ENCODE measurements around the gene OR56A5. TPM values are rescaled to one million over a fixed set of nuclear protein-coding genes. Genes with fewer than 3 reads are reported as not detected.

The OR56A5 gene
- not detected in 2 replicates for total RNA-seq (2021)
- long read RNA-seq = 0 reads

- Histone ChIP-seq H2AFZ (ENCODE audit: low read length) (no peak within 1 kb of the TSS), H2BK12ac (ENCODE audit: insufficient read length, low read depth, low read length) (no peak within 1 kb of the TSS), H3K56ac (ENCODE audit: insufficient read length, low read depth, low read length) (no peak within 1 kb of the TSS), H3K27me3 (ENCODE audit: insufficient read depth, low read length) (no peaks in the 10 kb centered on the region), H3K27ac (ENCODE audit: insufficient read length, low read depth, low read length) (no peak within 1 kb of the TSS), H3K4me2 (ENCODE audit: insufficient read depth, insufficient read length, low read length) (no peak within 1 kb of the TSS), H4K5ac (ENCODE audit: insufficient read length, low read depth, low read length) (no peak within 1 kb of the TSS), H2BK120ac (ENCODE audit: low read depth, low read length, poor library complexity, severe bottlenecking) (no peak within 1 kb of the TSS), H2BK15ac (ENCODE audit: low read depth, low read length) (no peak within 1 kb of the TSS), H3K79me2 (ENCODE audit: insufficient read depth, low read length) (no peaks in the 10 kb centered on the region), H2BK20ac (ENCODE audit: low read depth, low read length, poor library complexity, severe bottlenecking) (no peak within 1 kb of the TSS), H4K8ac (replicated peaks; ENCODE audit: insufficient read length, low read depth, low read length) (no peak within 1 kb of the TSS), H3K4me1 (ENCODE audit: insufficient read depth, low read length) (no peaks in the 10 kb centered on the region), H4K91ac (ENCODE audit: insufficient read length, low read depth, low read length) (no peak within 1 kb of the TSS), H3T11ph (ENCODE audit: low read length) (no peak within 1 kb of the TSS), H3K9ac (ENCODE audit: extremely low read depth, insufficient read length, low read length) (no peak within 1 kb of the TSS), H3K4ac (ENCODE audit: low read depth, low read length) (no peak within 1 kb of the TSS), H3K14ac (ENCODE audit: insufficient read depth, low read length) (no peak within 1 kb of the TSS), H4K20me1 (ENCODE audit: control insufficient read depth, insufficient read depth, insufficient read length) (no peaks in the 10 kb centered on the region), H2BK5ac (ENCODE audit: insufficient read length, low read length) (no peak within 1 kb of the TSS), H3K23me2 (ENCODE audit: insufficient read length, low read depth, low read length, poor library complexity, severe bottlenecking) (no peaks in the 10 kb centered on the region), H3K18ac (ENCODE audit: insufficient read length, low read depth, low read length) (no peak within 1 kb of the TSS), H3K23ac (ENCODE audit: insufficient read length, low read depth, low read length) (no peak within 1 kb of the TSS), H2AK5ac (ENCODE audit: insufficient read length, low read length) (no peak within 1 kb of the TSS), H3K79me1 (ENCODE audit: insufficient read depth, low read depth, low read length, poor library complexity, severe bottlenecking) (no peaks in the 10 kb centered on the region), H3K9me3 (ENCODE audit: control insufficient read depth, low read depth, low read length) (no peaks in the 10 kb centered on the region)
- H3K27ac Mint-ChIP-seq = no peak within 1 kb of the TSS
- TF ChIP-seq CTCF (conservative IDR thresholded peaks at IDR 0.05) = no peak
- peaks cover 5 to 11% of the 10 kb centered on the region in 2 experiments for H3K9me3 Mint-ChIP-seq
- H3K36me3 Mint-ChIP-seq (ENCODE audit: insufficient read depth in 1 of 3, low read depth in 3 of 3) = peaks cover 0 to 5% (median 3%) of the 10 kb centered on the region in 3 experiments; a peak in 4 of 7 replicates
- H3K4me3 Mint-ChIP-seq = no peak within 1 kb of the TSS
- no peak for DNase-seq
- no peaks in the 10 kb centered on the region for H3K4me1 Mint-ChIP-seq
- peaks cover 3% of the 10 kb centered on the region; the same call in 1 of the 2 replicates for H3K27me3 Mint-ChIP-seq (ENCODE audit: low read depth)
These were observed at the start of gene OR56A5 for GRCh38 chr11:5968394-5968793. TSS of gene OR56A5 (minus strand) at chr11:5968494. CDS start at chr11:5968494, 0 bp downstream.

Data from H9 (cell line).